ENCODE results near the gene EIF4G3. TPM values are rescaled to one million over a fixed set of nuclear protein-coding genes. Genes with fewer than 3 reads are reported as not detected.

EIF4G3 gene
- total RNA-seq, 4 donors from 2014 or later = 42.1 to 63.2 (median 43.5) TPM

GRCh38 chr1:20956272-20956671 lies 220.4 kb downstream of the EIF4G3 start:
- DNase-seq (no peak), ATAC-seq (no peak)
- Histone ChIP-seq H3K4me1 (peaks cover 5 to 8% of the 10 kb centered on the region in 2 donors), H3K9me3 (no peaks in the 10 kb centered on the region), H3K27me3 (no peaks in the 10 kb centered on the region), H3K4me3 (no peak overlapping the region), H3K27ac (no peak overlapping the region), H3K36me3 (no peaks in the 10 kb centered on the region)
- in situ Hi-C loops (cut with MboI; ENCODE audit: low sequenced_read_pairs in 4 of 4) = no loop called here
- intact Hi-C loops (cut with DNase I; ENCODE audit: low total_unique reads) = no loop called here
- no peak for TF ChIP-seq POLR2A (IDR thresholded peaks at IDR 0.05)

DNA sequence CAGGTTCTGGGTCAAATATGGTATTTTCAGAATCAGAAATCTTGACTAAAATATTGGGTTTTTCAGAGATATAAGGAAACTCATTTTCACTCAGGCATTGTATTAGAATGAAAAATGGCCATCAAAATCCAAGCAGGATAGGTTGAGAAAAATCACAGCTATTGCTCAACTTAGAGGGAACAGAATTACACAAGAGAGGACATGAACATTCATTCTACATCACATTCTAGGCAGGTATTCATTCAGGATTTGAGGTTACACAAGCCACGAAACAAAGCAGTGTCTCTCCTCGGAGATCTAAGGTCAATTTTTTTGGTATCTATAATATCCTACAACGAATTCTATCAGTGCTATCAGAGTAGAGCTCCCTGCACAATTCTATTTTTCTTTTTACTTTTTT lies 226.0 kb downstream of the EIF4G3 start:
- no peaks in the 10 kb centered on the region for H3K27me3 ChIP-seq
- in situ Hi-C loops (cut with MboI; ENCODE audit: low sequenced_read_pairs in 4 of 4) (no loop called here), intact Hi-C loops (cut with DNase I; ENCODE audit: low total_unique reads) (no loop called here)
- ATAC-seq (peak in 1 of 2 donors; percentile 69), DNase-seq (no peak)
- H3K4me1 ChIP-seq = peaks cover 5 to 33% of the 10 kb centered on the region in 2 donors
- no peaks in the 10 kb centered on the region for H3K9me3 ChIP-seq
- H3K4me3 ChIP-seq = no peak overlapping the region
- H3K36me3 ChIP-seq = no peaks in the 10 kb centered on the region
- peak overlapping the region in 2 of 4 donors; percentile 25 to 33 for H3K27ac ChIP-seq
- no peak for TF ChIP-seq CTCF (IDR thresholded peaks at IDR 0.05 in 4 of 5, conservative IDR thresholded peaks at IDR 0.05 in 1 of 5)
- no peak for TF ChIP-seq POLR2A (IDR thresholded peaks at IDR 0.05)

GRCh38 chr1:20949871-20950590 lies 226.7 kb downstream of the EIF4G3 start:
- in situ Hi-C loops (cut with MboI; ENCODE audit: low sequenced_read_pairs in 4 of 4) = no loop called here
- H3K4me1 ChIP-seq = peaks cover 5 to 33% of the 10 kb centered on the region in 2 donors
- H3K4me3 ChIP-seq = no peak overlapping the region
- no peaks in the 10 kb centered on the region for H3K9me3 ChIP-seq
- no peak for DNase-seq
- TF ChIP-seq CTCF (IDR thresholded peaks at IDR 0.05 in 4 of 5, conservative IDR thresholded peaks at IDR 0.05 in 1 of 5) (no peak), POLR2A (IDR thresholded peaks at IDR 0.05) (no peak)
- H3K36me3 ChIP-seq = no peaks in the 10 kb centered on the region
- intact Hi-C loops (cut with DNase I; ENCODE audit: low total_unique reads) = no loop called here
- ATAC-seq = no peak
- H3K27ac ChIP-seq = peak overlapping the region in 2 of 4 donors; percentile 25 to 33
- no peaks in the 10 kb centered on the region for H3K27me3 ChIP-seq

DNA sequence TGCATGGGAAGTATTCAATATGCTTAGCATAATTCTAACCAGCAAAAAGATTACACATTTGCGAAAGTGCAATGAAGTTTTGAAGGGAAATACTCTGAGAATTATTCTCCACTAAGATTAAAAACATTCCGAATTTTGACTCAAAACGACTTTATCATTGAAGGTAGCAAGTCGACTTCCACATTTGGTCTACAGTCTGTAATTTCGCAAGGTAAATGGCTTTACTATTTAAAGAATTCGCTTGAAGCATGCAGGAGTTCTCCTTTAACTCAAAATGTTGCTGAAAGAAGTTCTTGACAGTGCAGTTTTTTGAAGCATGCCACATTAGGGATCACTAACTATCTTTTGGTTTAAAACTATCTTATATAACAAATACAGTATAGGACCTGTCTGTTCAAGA lies 228.6 kb downstream of the EIF4G3 start:
- Histone ChIP-seq H3K27me3 (no peaks in the 10 kb centered on the region), H3K4me3 (no peak overlapping the region), H3K9me3 (no peaks in the 10 kb centered on the region), H3K36me3 (no peaks in the 10 kb centered on the region), H3K4me1 (peaks cover 5 to 33% of the 10 kb centered on the region in 2 donors), H3K27ac (peak overlapping the region in 2 of 4 donors; percentile 3 to 5)
- TF ChIP-seq CTCF (IDR thresholded peaks at IDR 0.05 in 4 of 5, conservative IDR thresholded peaks at IDR 0.05 in 1 of 5) = no peak
- TF ChIP-seq POLR2A (IDR thresholded peaks at IDR 0.05) = no peak
- ATAC-seq (no peak), DNase-seq (no peak)
- in situ Hi-C loops (cut with MboI; ENCODE audit: low sequenced_read_pairs in 4 of 4) (no loop called here), intact Hi-C loops (cut with DNase I; ENCODE audit: low total_unique reads) (no loop called here)

DNA sequence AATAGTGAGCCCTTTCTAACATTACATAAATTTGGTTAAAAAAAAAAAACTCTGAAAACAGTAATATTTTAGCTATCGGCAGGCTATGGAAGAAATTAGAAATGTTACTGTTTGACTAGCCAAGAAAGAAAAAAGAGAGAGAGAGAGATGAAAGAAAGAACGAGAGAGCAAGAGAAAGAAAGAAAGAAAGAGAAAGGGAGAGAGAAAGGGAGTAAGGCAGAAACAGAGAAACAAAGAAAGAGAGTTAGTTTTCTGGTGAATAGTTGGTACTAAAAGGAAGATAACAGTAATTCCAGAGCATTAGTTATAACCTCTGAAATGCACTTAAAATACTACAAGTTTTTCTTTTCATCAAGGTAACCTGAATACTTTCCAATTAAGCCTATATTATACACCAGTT lies 229.3 kb downstream of the EIF4G3 start:
- Histone ChIP-seq H3K4me1 (peaks cover 5 to 33% of the 10 kb centered on the region in 2 donors), H3K27ac (peak overlapping the region in 1 of 4 donors; percentile 3), H3K4me3 (no peak overlapping the region), H3K27me3 (no peaks in the 10 kb centered on the region), H3K36me3 (no peaks in the 10 kb centered on the region), H3K9me3 (no peaks in the 10 kb centered on the region)
- intact Hi-C loops (cut with DNase I; ENCODE audit: low total_unique reads) (no loop called here), in situ Hi-C loops (cut with MboI; ENCODE audit: low sequenced_read_pairs in 4 of 4) (no loop called here)
- TF ChIP-seq CTCF (IDR thresholded peaks at IDR 0.05 in 4 of 5, conservative IDR thresholded peaks at IDR 0.05 in 1 of 5) (no peak), POLR2A (IDR thresholded peaks at IDR 0.05) (no peak)
- ATAC-seq (no peak), DNase-seq (no peak)

All from gastrocnemius medialis (tissue), 4 donors.